Measurements from ENCODE around the gene RAPGEF1.

- TF ChIP-seq CTCF (IDR thresholded peaks at IDR 0.05) (no peak), POLR2A (IDR thresholded peaks at IDR 0.05) (no peak), EP300 (IDR thresholded peaks at IDR 0.05) (no peak)
Observed at GRCh38 chr9:131714821-131715220, 25.1 kb downstream of the RAPGEF1 start.

Measured in ovary (tissue), 3 donors.